Heart left ventricle (tissue), 16 donors: ENCODE data around the gene GPR180. TPM values are rescaled to one million over a fixed set of nuclear protein-coding genes. Genes with fewer than 3 reads are reported as not detected.
A peak's percentile ranks its signal among the peaks of the same experiment; 100 is the strongest.

Experiments used
- ATAC-seq, 4 donors: fragments of 200-7000 bp; cut with Tn5 transposase; one replicate each; pipeline ENCODE4 v1.9.1; 2020 to 2022; ENCODE audit warnings: moderate library complexity in 4 of 4, mild to moderate bottlenecking in 3 of 4, moderate number of reproducible peaks in 1 of 4
- DNase-seq, 5 donors: peaks; one replicate each; pipeline ENCODE4 v3.0.0-alpha.2; 2020
- H3K27ac ChIP-seq, 12 donors: fragments of 200-600 bp; sonication (generic) in 4 of 12; one replicate each; pipeline versions ENCODE4 v1.5.0 to v1.8.0; 2016 to 2022; ENCODE audit warnings: mild to moderate bottlenecking in 2 of 12
- H3K27me3 ChIP-seq, 9 donors: fragments of 200-600 bp; sonication (generic) in 2 of 9; one replicate each; pipeline versions ENCODE4 v1.5.1 to v1.8.0; 2016 to 2022; ENCODE audit warnings: mild to moderate bottlenecking in 3 of 9
- H3K36me3 ChIP-seq, 9 donors: fragments of 200-600 bp; sonication (generic) in 2 of 9; one replicate each; pipeline versions ENCODE4 v1.5.0 to v1.8.0; 2018 to 2022; ENCODE audit warnings: mild to moderate bottlenecking in 2 of 9
- H3K4me1 ChIP-seq, 12 donors: fragments of 200-600 bp; sonication (generic) in 4 of 12; one replicate each; pipeline versions ENCODE4 v1.5.0 to v1.8.0; 2016 to 2022; ENCODE audit warnings: mild to moderate bottlenecking in 3 of 12
- H3K4me3 ChIP-seq, 12 donors: fragments of 200-600 bp; sonication (generic) in 4 of 12; one replicate each; pipeline versions ENCODE4 v1.5.0 to v1.8.0; 2017 to 2022; ENCODE audit warnings: mild to moderate bottlenecking in 9 of 12, moderate library complexity in 4 of 12
- H3K9me3 ChIP-seq, 12 donors: fragments of 200-600 bp; sonication (generic) in 4 of 12; one replicate each; pipeline versions ENCODE4 v1.5.0 to v1.8.0; 2016 to 2022; ENCODE audit warnings: mild to moderate bottlenecking in 1 of 12
- POLR2A ChIP-seq, 2 donors: fragments of 450-650 bp; IDR thresholded peaks; one replicate each; pipeline ENCODE4 v1.6.1; 2017; ENCODE audit warnings: antibody characterized with exemption in 2 of 2, mild to moderate bottlenecking in 2 of 2, moderate library complexity in 2 of 2
- WGBS, 4 donors: extraction: QIAGEN DNeasy Blood & Tissue Kit in 2 of 4; methylation state at CpG; one replicate each; pipeline versions ENCODE4 v1.1.5 to v1.1.7; 2013 to 2018; 5-methylcytosine and 5-hydroxymethylcytosine counted together
- intact Hi-C, 10 donors: fragments of 100-400 bp; cut with DNase I; formaldehyde crosslinking; loops; one replicate each; pipeline versions ENCODE4 v1.11.1 to v1.14.2; 2022
- polyA plus RNA-seq, 2 donors: library from polyadenylated mRNA; stranded (reverse); fragments of 200-250 nt; gene quantifications; one replicate each; pipeline ENCODE4 v1.2.3, GENCODE V29; 2013
- total RNA-seq, 9 donors: library from RNA; depleted of rRNA in 2 of 9; stranded (reverse); fragments of >200 nt in 2 of 9; fragmentation: NEBNext Ultra II Directional in 3 of 9; extraction: Animal tissue kit (Norgen Biotek cat#: 25700) in 3 of 9; gene quantifications; one replicate each; pipeline versions ENCODE4 v1.1.0 to v1.2.4, GENCODE V29; 2016 to 2023
- TF ChIP-seq, protein P1 (sequence below), 12 donors: fragments of 200-600 bp; sonication (generic) in 4 of 12; IDR thresholded peaks; one replicate each; pipeline versions ENCODE4 v1.5.0 to v1.8.0; 2018 to 2022; ENCODE audit warnings: antibody characterized with exemption in 12 of 12, mild to moderate bottlenecking in 5 of 12
- donor health status: ischemic (EF 13 %, LVEDD 7.1; RV severe dilation, severe dysfunction).
- donor health status: healthy with polysubstance abuse.
- donor health status: DM: no; HTN: yes; CAD: no.
- donor health status: DM: no; HTN: no; CAD: no.
- donor health status: ischemic (EF 25% LVEDD 6.9; RV normal size, moderate dysfunction).
- donor health status: ischemic (EF 25% LVEDD 5.7; RV mildly dilated, moderate dysfunction).
- donor health status: healthy.
- donor health status: DM: yes; HTN: yes; CAD: no.
- donor health status: ischemic (EF 35%, LVEDD 5.7; RV mildly dilated, moderate dysfunction).
- donor health status: nonischemic (EF 11% LVEDD 7.7; RV severe dilation, severe dysfunction).
- donor health status: DM: yes; HTN: yes; CAD: no.
- donor health status: PGD.
- donor health status: ischemic (EF 29% LVEDD 5.4; RV normal size, mild dysfunction).
- donor health status: nonischemic (EF 23%, LVEDD 6.1; RV moderate dilation, normal function).

GPR180 gene
- total and polyA plus RNA-seq, 11 donors: 0.99 to 6.4 (median 3.7) TPM

DNA sequence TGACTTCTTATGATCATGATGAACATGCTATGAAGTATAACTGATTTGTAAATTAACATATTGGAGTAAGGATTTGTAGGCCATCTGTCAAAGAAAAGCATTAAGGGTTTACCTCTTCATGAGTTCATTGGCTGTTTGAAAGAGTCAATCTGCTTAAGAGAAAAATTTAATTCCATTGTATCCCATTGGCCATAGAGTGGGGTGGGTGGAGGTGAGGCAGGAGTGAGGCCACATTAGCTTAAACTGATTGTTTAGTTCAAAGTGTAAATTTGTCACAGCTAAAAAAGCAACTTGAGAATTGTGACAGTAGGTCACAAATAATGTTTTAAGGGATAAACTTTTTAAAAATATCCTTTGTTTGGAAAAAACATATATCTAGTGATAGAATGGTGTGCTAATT, 11.4 kb downstream of the GPR180 start:
- Histone ChIP-seq H3K36me3 (peaks cover 0 to 64% (median 29%) of the 10 kb centered on the region in 9 donors), H3K27me3 (no peaks in the 10 kb centered on the region), H3K9me3 (no peaks in the 10 kb centered on the region), H3K4me3 (no peak overlapping the region), H3K27ac (no peak overlapping the region), H3K4me1 (peaks cover 0 to 6% (median 3%) of the 10 kb centered on the region in 12 donors)
- TF ChIP-seq, protein P1, sequence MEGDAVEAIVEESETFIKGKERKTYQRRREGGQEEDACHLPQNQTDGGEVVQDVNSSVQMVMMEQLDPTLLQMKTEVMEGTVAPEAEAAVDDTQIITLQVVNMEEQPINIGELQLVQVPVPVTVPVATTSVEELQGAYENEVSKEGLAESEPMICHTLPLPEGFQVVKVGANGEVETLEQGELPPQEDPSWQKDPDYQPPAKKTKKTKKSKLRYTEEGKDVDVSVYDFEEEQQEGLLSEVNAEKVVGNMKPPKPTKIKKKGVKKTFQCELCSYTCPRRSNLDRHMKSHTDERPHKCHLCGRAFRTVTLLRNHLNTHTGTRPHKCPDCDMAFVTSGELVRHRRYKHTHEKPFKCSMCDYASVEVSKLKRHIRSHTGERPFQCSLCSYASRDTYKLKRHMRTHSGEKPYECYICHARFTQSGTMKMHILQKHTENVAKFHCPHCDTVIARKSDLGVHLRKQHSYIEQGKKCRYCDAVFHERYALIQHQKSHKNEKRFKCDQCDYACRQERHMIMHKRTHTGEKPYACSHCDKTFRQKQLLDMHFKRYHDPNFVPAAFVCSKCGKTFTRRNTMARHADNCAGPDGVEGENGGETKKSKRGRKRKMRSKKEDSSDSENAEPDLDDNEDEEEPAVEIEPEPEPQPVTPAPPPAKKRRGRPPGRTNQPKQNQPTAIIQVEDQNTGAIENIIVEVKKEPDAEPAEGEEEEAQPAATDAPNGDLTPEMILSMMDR (IDR thresholded peaks at IDR 0.05): no peak
- TF ChIP-seq POLR2A (IDR thresholded peaks at IDR 0.05): no peak
- intact Hi-C loops: no loop called here
- DNase-seq: no peak
- ATAC-seq: no peak

DNA sequence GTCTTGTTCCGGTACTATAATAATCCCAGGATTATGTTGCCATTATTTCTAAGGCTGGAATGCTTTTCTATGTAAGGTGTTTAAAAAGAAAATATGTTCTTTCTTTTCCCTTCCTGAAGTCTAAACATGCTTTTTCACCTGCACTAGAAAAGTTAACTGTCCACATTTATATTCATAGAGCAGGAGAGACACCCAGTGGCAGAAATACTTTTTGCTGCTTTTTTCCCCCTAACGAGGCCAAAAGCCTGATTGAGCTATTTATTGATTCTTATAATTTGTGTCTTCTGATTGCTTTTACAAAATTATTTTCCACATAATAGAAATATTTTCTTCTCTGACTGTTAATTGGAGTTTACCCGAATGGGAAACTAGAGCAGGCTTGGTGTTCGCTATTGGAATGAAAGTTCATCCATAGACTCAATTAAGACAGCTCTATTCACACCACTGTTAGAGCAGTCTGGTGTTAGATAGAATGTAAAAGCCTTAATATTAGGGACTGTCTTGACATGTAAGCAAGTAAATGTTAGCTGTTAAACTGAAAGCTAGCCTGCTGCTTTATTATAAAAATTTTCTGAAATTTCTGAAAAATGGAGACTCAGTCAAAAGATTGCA, 15.8 kb downstream of the GPR180 start:
- Histone ChIP-seq H3K36me3 (peaks cover 0 to 71% (median 37%) of the 10 kb centered on the region in 9 donors), H3K4me3 (no peak overlapping the region), H3K9me3 (no peaks in the 10 kb centered on the region), H3K4me1 (peaks cover 0 to 5% (median 0%) of the 10 kb centered on the region in 12 donors), H3K27ac (no peak overlapping the region), H3K27me3 (no peaks in the 10 kb centered on the region)
- DNase-seq (no peak), ATAC-seq (peak in 1 of 4 donors; percentile 60)
- TF ChIP-seq POLR2A (IDR thresholded peaks at IDR 0.05): no peak
- TF ChIP-seq, protein P1 (IDR thresholded peaks at IDR 0.05): peak; percentile 34 to 77 (median 68)
- intact Hi-C loops: loop anchor here in 7 of 10 donors (1.0 to 5.0 kb wide), 4 partner anchors 180 to 183 kb away; no protein-coding TSS in a partner anchor
- WGBS, 4 donors: 65 to 72% (median 68%) methylated on average over 4 of the region's 4 CpGs

DNA sequence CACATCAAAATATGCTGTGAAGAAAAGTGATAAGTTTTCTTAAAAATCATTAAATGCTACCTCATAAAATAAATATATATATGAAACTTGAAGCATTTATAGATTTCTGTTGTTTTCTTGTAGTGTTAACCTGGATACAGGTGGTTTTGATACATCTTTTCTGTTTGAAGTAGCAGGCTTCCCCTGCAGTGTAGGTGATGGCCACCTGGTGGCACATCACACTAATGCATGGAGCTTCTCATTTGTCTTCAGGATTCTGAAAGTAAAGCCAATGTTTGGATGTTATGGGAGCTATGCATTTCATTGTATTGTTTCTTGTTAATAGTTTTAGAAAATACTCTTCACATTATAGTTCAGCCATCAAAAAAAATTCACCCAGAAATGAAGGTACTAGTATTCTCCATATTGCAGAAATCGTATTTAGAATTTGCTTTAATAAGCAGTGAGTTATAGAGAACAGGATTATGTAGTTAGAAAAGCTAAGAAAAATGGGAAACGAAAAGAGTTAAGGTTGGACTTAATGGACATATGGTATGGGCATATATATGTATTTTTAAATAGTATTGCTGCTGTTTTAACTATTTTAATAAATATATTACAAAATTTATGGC, 18.7 kb downstream of the GPR180 start:
- Histone ChIP-seq H3K4me1 (peaks cover 0 to 5% (median 0%) of the 10 kb centered on the region in 12 donors), H3K27me3 (no peaks in the 10 kb centered on the region), H3K27ac (no peak overlapping the region), H3K36me3 (peaks cover 0 to 74% (median 52%) of the 10 kb centered on the region in 9 donors), H3K9me3 (no peaks in the 10 kb centered on the region), H3K4me3 (no peak overlapping the region)
- ATAC-seq (no peak), DNase-seq (no peak)
- WGBS, 4 donors: 84 to 91% (median 87%) methylated on average over 2 of the region's 2 CpGs
- intact Hi-C loops: no loop called here
- TF ChIP-seq, protein P1 (IDR thresholded peaks at IDR 0.05): peak in 11 of 12 donors; percentile 11 to 53 (median 41)
- no peak for TF ChIP-seq POLR2A (IDR thresholded peaks at IDR 0.05)

DNA sequence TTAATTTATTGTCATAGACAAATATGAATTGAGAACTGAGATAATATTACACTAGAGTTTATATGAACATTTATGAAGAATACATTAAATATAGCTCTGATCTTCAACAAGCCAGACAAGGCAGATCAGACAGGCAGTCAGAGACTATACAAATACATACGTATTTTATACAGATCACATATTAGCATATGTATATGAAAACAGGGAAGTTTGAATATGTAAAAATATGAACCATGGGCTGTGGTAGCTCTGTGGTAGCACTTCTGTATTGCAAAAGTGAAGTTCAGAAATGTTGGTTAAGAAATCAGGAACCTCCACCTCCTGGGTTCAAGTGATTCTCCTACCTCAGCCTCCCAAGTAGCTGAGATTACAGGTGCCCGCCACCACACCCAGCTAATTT, 20.7 kb downstream of the GPR180 start:
- TF ChIP-seq, protein P1 (IDR thresholded peaks at IDR 0.05): no peak
- TF ChIP-seq POLR2A (IDR thresholded peaks at IDR 0.05): no peak
- no peak for ATAC-seq
- no peaks in the 10 kb centered on the region for H3K27me3 ChIP-seq
- H3K27ac ChIP-seq: no peak overlapping the region
- H3K36me3 ChIP-seq: peaks cover 0 to 93% (median 64%) of the 10 kb centered on the region in 9 donors
- intact Hi-C loops: no loop called here
- H3K4me1 ChIP-seq: no peaks in the 10 kb centered on the region
- no peak for DNase-seq
- H3K4me3 ChIP-seq: no peak overlapping the region
- 90 to 93% (median 93%) methylated on average over 2 of the region's 2 CpGs for WGBS, 4 donors
- H3K9me3 ChIP-seq: no peaks in the 10 kb centered on the region
